ENCODE results near the gene MICALL2. TPM values are rescaled to one million over a fixed set of nuclear protein-coding genes. Genes with fewer than 3 reads are reported as not detected.

Gene MICALL2
- total and polyA plus RNA-seq, 7 experiments from 2014 or later, result 0.37 to 5.0 (median 2.3) TPM

DNA sequence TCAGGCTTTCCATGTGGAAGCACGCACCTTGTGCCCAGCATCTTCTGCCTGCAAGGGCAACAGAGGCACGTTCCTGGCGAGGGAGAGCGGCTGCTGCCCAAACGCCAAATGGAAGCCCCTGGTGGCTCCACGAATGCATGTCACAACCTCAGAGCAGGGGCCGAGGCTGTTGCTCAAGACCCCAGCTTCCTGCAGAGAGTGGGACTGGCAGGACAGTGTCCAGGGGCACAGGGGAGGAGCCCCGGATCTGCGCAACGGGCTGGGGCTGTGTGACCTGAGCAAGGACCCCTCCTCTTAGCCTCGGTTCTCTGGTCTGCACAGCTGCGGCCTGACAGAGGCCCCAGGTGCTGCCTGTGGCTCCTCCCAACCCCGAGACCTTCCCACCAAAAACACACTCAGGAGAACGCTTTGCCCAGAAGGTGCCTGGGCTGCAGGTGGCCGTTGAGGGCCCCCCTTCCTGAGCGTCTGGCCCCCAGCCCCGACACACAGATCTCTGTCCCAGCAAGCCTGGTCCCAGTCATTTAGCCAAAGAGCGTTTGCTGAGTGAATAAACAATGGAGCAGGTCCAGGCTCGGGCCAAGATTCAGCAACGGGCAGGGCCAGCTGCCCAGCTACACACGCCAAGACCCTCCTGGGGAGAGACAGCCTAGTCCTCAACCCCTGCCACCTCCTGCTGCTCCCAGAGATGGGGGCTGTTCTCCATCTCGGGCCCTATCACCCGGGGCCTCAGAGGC lies 1.2 kb downstream of the MICALL2 start:
- no peaks in the 10 kb centered on the region for H3K36me3 Mint-ChIP-seq
- H3K4me3 Mint-ChIP-seq, result peak overlapping the region; percentile 36 to 77 (median 63)
- H3K4me1 ChIP-seq (ENCODE audit: control insufficient read depth in 2 of 2, insufficient read depth in 2 of 2, low read length in 2 of 2), result peaks cover 8 to 14% of the 10 kb centered on the region in 2 donors
- no peaks in the 10 kb centered on the region for H3K9me3 ChIP-seq (ENCODE audit: control insufficient read depth in 2 of 3, low read length in 3 of 3)
- ChIA-PET POLR2A (interaction anchor here (0.7 kb wide), 1 partner anchor 279 kb away, joined by 3 read pairs; no protein-coding TSS in a partner anchor), CTCF (no interaction called here)
- ATAC-seq, result no peak
- no peaks in the 10 kb centered on the region for H3K36me3 ChIP-seq (ENCODE audit: control insufficient read depth in 2 of 3, insufficient read depth in 3 of 3, low read length in 3 of 3)
- H3K9me3 Mint-ChIP-seq, result no peaks in the 10 kb centered on the region
- peak overlapping the region; percentile 73 for H3K4me3 ChIP-seq (ENCODE audit: low read length)
- intact Hi-C loops (cut with micrococcal nuclease), result loop anchor here in 1 of 2 donors (2.0 kb wide), 1 partner anchor 857 kb away; the partner anchor contains the start of gene SNX8
- no peaks in the 10 kb centered on the region for H3K27me3 ChIP-seq (ENCODE audit: control insufficient read depth in 2 of 2, insufficient read depth in 2 of 2, low read length in 2 of 2)
- H3K27ac ChIP-seq (ENCODE audit: low read depth, low read length), result peak overlapping the region; percentile 58
- H3K4me1 Mint-ChIP-seq, result peaks cover 7 to 25% (median 18%) of the 10 kb centered on the region in 7 donors
- H3K27ac Mint-ChIP-seq, result peak overlapping the region in 2 of 9 donors; percentile 25 to 50
- peaks cover 0 to 5% (median 0%) of the 10 kb centered on the region in 5 donors for H3K27me3 Mint-ChIP-seq
- DNase-seq, result no peak

- Histone ChIP-seq H3K27me3 (ENCODE audit: control insufficient read depth in 2 of 2, insufficient read depth in 2 of 2, low read length in 2 of 2) (no peaks in the 10 kb centered on the region), H3K4me3 (ENCODE audit: low read length) (no peak overlapping the region), H3K27ac (ENCODE audit: low read depth, low read length) (no peak overlapping the region), H3K4me1 (ENCODE audit: control insufficient read depth in 2 of 2, insufficient read depth in 2 of 2, low read length in 2 of 2) (peaks cover 8 to 14% of the 10 kb centered on the region in 2 donors), H3K9me3 (ENCODE audit: control insufficient read depth in 2 of 3, low read length in 3 of 3) (no peaks in the 10 kb centered on the region), H3K36me3 (ENCODE audit: control insufficient read depth in 2 of 3, insufficient read depth in 3 of 3, low read length in 3 of 3) (no peaks in the 10 kb centered on the region)
- Mint-ChIP-seq H3K4me1 (peaks cover 7 to 25% (median 17%) of the 10 kb centered on the region in 7 donors), H3K4me3 (peak overlapping the region in 4 of 10 donors; percentile 41 to 73 (median 66)), H3K27me3 (peaks cover 0 to 5% (median 0%) of the 10 kb centered on the region in 5 donors), H3K27ac (peak overlapping the region in 3 of 9 donors; percentile 43 to 51 (median 50)), H3K36me3 (no peaks in the 10 kb centered on the region), H3K9me3 (no peaks in the 10 kb centered on the region)
- ATAC-seq (no peak), DNase-seq (no peak)
- POLR2A ChIA-PET, result interaction anchor here (0.6 kb wide), 1 partner anchor 71 kb away, joined by 3 read pairs; no protein-coding TSS in a partner anchor
- CTCF ChIA-PET, result interaction anchor here (1.1 kb wide), 1 partner anchor 17 kb away, joined by 3 read pairs; no protein-coding TSS in a partner anchor
- intact Hi-C loops (cut with micrococcal nuclease), result no loop called here
Measured at GRCh38 chr7:1457059-1457948, 2.0 kb downstream of the MICALL2 start.

GRCh38 chr7:1455955-1456354 lies 3.3 kb downstream of the MICALL2 start:
- Mint-ChIP-seq H3K36me3 (no peaks in the 10 kb centered on the region), H3K27ac (no peak overlapping the region), H3K4me3 (no peak overlapping the region), H3K4me1 (peaks cover 5 to 19% (median 9%) of the 10 kb centered on the region in 7 donors), H3K9me3 (no peaks in the 10 kb centered on the region), H3K27me3 (peaks cover 0 to 5% (median 0%) of the 10 kb centered on the region in 5 donors)
- no peak for DNase-seq
- no peaks in the 10 kb centered on the region for H3K36me3 ChIP-seq (ENCODE audit: control insufficient read depth in 2 of 3, insufficient read depth in 3 of 3, low read length in 3 of 3)
- no peaks in the 10 kb centered on the region for H3K27me3 ChIP-seq (ENCODE audit: control insufficient read depth in 2 of 2, insufficient read depth in 2 of 2, low read length in 2 of 2)
- intact Hi-C loops (cut with micrococcal nuclease), result no loop called here
- peaks cover 8 to 14% of the 10 kb centered on the region in 2 donors for H3K4me1 ChIP-seq (ENCODE audit: control insufficient read depth in 2 of 2, insufficient read depth in 2 of 2, low read length in 2 of 2)
- ChIA-PET CTCF (interaction anchor here (0.6 kb wide), 1 partner anchor 893 kb away, joined by 3 read pairs; no protein-coding TSS in a partner anchor), POLR2A (no interaction called here)
- no peak overlapping the region for H3K27ac ChIP-seq (ENCODE audit: low read depth, low read length)
- no peaks in the 10 kb centered on the region for H3K9me3 ChIP-seq (ENCODE audit: control insufficient read depth in 2 of 3, low read length in 3 of 3)
- H3K4me3 ChIP-seq (ENCODE audit: low read length), result no peak overlapping the region
- ATAC-seq, result no peak

DNA sequence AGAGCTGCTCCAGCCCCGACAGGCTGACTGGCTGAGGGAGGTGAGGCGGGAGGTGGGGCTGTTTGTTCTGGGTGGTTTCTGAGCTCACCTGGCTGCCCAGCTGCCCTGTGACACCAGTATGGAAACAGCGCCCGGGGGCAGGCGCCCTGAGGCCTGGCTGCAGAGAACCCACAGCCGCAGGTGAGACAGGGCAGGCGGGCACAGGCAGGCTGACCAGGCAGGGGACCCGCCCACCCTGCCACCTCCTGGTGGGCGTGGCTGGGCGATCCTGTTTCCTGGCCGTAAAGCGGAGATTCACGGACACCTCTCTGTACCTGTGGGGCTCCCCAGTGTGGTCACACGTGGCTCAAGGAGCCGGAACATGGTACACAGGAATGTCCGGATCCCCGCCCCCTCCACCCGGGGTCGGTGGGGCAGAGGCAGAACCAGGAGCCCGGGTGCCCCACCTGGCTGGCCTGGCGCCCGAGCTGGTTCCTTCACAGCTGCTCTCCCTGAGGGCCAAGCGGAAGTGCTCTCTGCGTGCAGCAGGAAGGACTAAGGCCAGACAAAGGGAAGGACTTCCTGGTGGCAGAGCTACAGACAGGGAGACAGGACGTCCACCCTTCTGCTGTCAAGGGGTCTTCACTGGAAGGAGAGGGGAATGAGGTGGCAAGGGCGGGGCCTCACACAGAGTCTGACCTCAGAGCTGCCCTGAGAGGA lies 3.9 kb downstream of the MICALL2 start:
- CTCF ChIA-PET, result no interaction called here
- intact Hi-C loops (cut with micrococcal nuclease), result no loop called here
- no peak overlapping the region for H3K4me3 Mint-ChIP-seq

GRCh38 chr7:1454542-1454941 lies 4.7 kb downstream of the MICALL2 start:
- H3K36me3 Mint-ChIP-seq, result no peaks in the 10 kb centered on the region
- no peak overlapping the region for H3K27ac Mint-ChIP-seq
- no peak overlapping the region for H3K27ac ChIP-seq (ENCODE audit: low read depth, low read length)
- peaks cover 3 to 12% (median 6%) of the 10 kb centered on the region in 7 donors for H3K4me1 Mint-ChIP-seq
- CTCF ChIA-PET, result no interaction called here
- no peak for ATAC-seq
- no peak overlapping the region for H3K4me3 ChIP-seq (ENCODE audit: low read length)
- peaks cover 8 to 14% of the 10 kb centered on the region in 2 donors for H3K4me1 ChIP-seq (ENCODE audit: control insufficient read depth in 2 of 2, insufficient read depth in 2 of 2, low read length in 2 of 2)
- intact Hi-C loops (cut with micrococcal nuclease), result no loop called here
- POLR2A ChIA-PET, result no interaction called here
- H3K27me3 Mint-ChIP-seq, result peaks cover 0 to 5% (median 0%) of the 10 kb centered on the region in 5 donors
- H3K36me3 ChIP-seq (ENCODE audit: control insufficient read depth in 2 of 3, insufficient read depth in 3 of 3, low read length in 3 of 3), result no peaks in the 10 kb centered on the region
- no peak for DNase-seq
- H3K9me3 ChIP-seq (ENCODE audit: control insufficient read depth in 2 of 3, low read length in 3 of 3), result no peaks in the 10 kb centered on the region
- H3K4me3 Mint-ChIP-seq, result peak overlapping the region in 1 of 10 donors; percentile 16
- H3K9me3 Mint-ChIP-seq, result no peaks in the 10 kb centered on the region
- no peaks in the 10 kb centered on the region for H3K27me3 ChIP-seq (ENCODE audit: control insufficient read depth in 2 of 2, insufficient read depth in 2 of 2, low read length in 2 of 2)

More for the DNA sequence above, 3.9 kb downstream of the MICALL2 start:
- Histone ChIP-seq H3K27me3 (ENCODE audit: control insufficient read depth in 2 of 2, insufficient read depth in 2 of 2, low read length in 2 of 2) (no peaks in the 10 kb centered on the region), H3K27ac (ENCODE audit: low read depth, low read length) (no peak overlapping the region), H3K9me3 (ENCODE audit: control insufficient read depth in 2 of 3, low read length in 3 of 3) (no peaks in the 10 kb centered on the region), H3K36me3 (ENCODE audit: control insufficient read depth in 2 of 3, insufficient read depth in 3 of 3, low read length in 3 of 3) (no peaks in the 10 kb centered on the region), H3K4me3 (ENCODE audit: low read length) (no peak overlapping the region), H3K4me1 (ENCODE audit: control insufficient read depth in 2 of 2, insufficient read depth in 2 of 2, low read length in 2 of 2) (peaks cover 8 to 14% of the 10 kb centered on the region in 2 donors)
- ATAC-seq, result no peak
- Mint-ChIP-seq H3K27me3 (peaks cover 0 to 5% (median 0%) of the 10 kb centered on the region in 5 donors), H3K36me3 (no peaks in the 10 kb centered on the region), H3K9me3 (no peaks in the 10 kb centered on the region), H3K27ac (no peak overlapping the region), H3K4me1 (peaks cover 5 to 14% (median 7%) of the 10 kb centered on the region in 7 donors)
- POLR2A ChIA-PET, result no interaction called here
- no peak for DNase-seq

- no peaks in the 10 kb centered on the region for H3K9me3 Mint-ChIP-seq
- intact Hi-C loops (cut with micrococcal nuclease), result no loop called here
- Histone ChIP-seq H3K36me3 (ENCODE audit: control insufficient read depth in 2 of 3, insufficient read depth in 3 of 3, low read length in 3 of 3) (no peaks in the 10 kb centered on the region), H3K27me3 (ENCODE audit: control insufficient read depth in 2 of 2, insufficient read depth in 2 of 2, low read length in 2 of 2) (no peaks in the 10 kb centered on the region), H3K4me1 (ENCODE audit: control insufficient read depth in 2 of 2, insufficient read depth in 2 of 2, low read length in 2 of 2) (no peaks in the 10 kb centered on the region), H3K9me3 (ENCODE audit: control insufficient read depth in 2 of 3, low read length in 3 of 3) (no peaks in the 10 kb centered on the region), H3K27ac (ENCODE audit: low read depth, low read length) (no peak overlapping the region), H3K4me3 (ENCODE audit: low read length) (no peak overlapping the region)
- ChIA-PET POLR2A (no interaction called here), CTCF (no interaction called here)
- no peak for ATAC-seq
- peaks cover 0 to under 1% (median 0%) of the 10 kb centered on the region in 5 donors for H3K27me3 Mint-ChIP-seq
- H3K27ac Mint-ChIP-seq, result no peak overlapping the region
- H3K36me3 Mint-ChIP-seq, result no peaks in the 10 kb centered on the region
- peaks cover 0 to 4% (median 0%) of the 10 kb centered on the region in 7 donors for H3K4me1 Mint-ChIP-seq
- no peak for DNase-seq
- peak overlapping the region in 1 of 10 donors; percentile 63 for H3K4me3 Mint-ChIP-seq
Measured at GRCh38 chr7:1452205-1452604, 7.1 kb downstream of the MICALL2 start.
